ENCODE measurements around the gene ARRB1.

GRCh38 chr11:75324740-75325139 lies 26.7 kb downstream of the ARRB1 start:
- TF ChIP-seq CTCF (IDR thresholded peaks at IDR 0.05) (no peak), POLR2A (IDR thresholded peaks at IDR 0.05) (no peak)
